ENCODE measurements around the gene UBE2G2.

DNA sequence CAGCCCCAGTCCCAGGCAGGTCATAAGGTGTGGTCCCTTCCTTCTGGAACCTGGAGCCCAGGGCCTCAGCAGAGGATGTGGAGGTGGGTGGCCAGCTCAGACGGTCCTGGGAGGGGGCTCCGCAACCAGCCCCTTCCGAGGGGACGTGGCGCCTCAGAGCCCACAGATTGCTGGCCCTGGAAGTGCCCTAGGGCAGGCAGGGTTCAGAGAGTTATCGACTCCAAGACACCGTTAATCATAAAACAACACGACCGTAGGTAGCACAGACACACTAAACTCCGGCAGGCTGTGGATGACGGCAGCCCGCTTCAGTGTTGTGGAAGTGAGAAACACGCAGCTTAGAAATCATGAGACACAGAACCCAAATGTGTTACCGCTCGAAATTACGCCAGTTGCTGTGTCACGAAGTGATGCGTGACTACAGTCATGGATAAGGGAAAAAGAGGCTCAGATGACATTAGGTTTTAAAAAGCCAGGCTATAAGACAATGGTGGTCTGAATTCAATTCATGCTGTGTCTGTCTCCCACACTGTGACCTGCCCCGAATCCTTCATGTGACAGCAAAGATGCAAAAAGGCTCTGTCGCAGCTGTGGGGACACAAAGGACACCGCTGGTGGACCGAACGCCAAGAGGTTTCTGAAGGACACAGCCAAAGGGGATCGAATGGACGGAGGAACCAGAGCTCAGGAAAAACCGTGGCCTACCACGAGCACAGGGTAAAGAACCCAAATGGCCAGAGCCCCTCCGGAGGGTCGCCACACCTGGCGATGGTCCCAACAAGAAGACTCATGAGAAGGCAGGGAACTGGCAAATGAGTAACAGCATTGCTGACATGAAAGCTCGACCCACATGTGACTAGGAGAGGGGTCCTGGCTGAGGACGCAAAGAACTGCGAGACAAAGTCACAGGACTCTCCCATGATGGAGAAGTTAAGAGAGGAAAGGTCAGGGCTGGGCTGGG lies 17.9 kb upstream of the UBE2G2 start:
- TF ChIP-seq, protein P1, sequence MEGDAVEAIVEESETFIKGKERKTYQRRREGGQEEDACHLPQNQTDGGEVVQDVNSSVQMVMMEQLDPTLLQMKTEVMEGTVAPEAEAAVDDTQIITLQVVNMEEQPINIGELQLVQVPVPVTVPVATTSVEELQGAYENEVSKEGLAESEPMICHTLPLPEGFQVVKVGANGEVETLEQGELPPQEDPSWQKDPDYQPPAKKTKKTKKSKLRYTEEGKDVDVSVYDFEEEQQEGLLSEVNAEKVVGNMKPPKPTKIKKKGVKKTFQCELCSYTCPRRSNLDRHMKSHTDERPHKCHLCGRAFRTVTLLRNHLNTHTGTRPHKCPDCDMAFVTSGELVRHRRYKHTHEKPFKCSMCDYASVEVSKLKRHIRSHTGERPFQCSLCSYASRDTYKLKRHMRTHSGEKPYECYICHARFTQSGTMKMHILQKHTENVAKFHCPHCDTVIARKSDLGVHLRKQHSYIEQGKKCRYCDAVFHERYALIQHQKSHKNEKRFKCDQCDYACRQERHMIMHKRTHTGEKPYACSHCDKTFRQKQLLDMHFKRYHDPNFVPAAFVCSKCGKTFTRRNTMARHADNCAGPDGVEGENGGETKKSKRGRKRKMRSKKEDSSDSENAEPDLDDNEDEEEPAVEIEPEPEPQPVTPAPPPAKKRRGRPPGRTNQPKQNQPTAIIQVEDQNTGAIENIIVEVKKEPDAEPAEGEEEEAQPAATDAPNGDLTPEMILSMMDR (IDR thresholded peaks at IDR 0.05; ENCODE audit: borderline replicate concordance, extremely low read depth, low read length, poor library complexity, severe bottlenecking): no peak
- TF ChIP-seq EZH2 (IDR thresholded peaks at IDR 0.05; ENCODE audit: borderline replicate concordance, low read depth, low read length, severe bottlenecking): no peak
